GM19438 (cell line): ENCODE results near the gene RHAG.

ENCODE experiments used
- ATAC-seq: cut with Tn5 transposase; IDR thresholded peaks from one replicate; pipeline ENCODE4 v1.9.1; 2021; ENCODE audit warnings: low read depth; ENCODE audit not compliant: unreplicated experiment

RHAG gene

GRCh38 chr6:49570474-49571079 is 66.1 kb downstream of the RHAG start:
- ATAC-seq = no peak

- ATAC-seq = no peak
Measured at GRCh38 chr6:49565855-49566254, 70.8 kb downstream of the RHAG start.

GRCh38 chr6:49565261-49565660 is 71.4 kb downstream of the RHAG start:
- no peak for ATAC-seq

DNA sequence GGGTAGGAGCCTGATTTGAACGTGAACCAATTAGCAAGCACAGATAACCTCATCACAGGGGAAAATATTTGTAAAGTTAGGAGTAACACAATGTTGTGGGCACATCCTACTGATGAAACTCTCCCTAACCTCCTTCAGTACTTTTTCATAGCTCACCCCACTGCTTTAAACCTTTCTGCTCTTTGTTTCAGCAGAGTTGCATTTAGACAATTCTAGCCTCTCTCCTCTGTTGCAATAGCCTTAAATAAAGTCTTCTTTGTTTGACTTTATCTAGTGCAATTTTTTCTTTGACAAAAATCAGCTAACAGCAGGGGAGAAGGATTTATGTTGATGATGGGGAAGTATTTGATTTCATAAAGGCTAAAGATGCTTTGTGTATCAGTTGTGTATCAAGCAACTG is 72.1 kb downstream of the RHAG start:
- ATAC-seq = no peak

DNA sequence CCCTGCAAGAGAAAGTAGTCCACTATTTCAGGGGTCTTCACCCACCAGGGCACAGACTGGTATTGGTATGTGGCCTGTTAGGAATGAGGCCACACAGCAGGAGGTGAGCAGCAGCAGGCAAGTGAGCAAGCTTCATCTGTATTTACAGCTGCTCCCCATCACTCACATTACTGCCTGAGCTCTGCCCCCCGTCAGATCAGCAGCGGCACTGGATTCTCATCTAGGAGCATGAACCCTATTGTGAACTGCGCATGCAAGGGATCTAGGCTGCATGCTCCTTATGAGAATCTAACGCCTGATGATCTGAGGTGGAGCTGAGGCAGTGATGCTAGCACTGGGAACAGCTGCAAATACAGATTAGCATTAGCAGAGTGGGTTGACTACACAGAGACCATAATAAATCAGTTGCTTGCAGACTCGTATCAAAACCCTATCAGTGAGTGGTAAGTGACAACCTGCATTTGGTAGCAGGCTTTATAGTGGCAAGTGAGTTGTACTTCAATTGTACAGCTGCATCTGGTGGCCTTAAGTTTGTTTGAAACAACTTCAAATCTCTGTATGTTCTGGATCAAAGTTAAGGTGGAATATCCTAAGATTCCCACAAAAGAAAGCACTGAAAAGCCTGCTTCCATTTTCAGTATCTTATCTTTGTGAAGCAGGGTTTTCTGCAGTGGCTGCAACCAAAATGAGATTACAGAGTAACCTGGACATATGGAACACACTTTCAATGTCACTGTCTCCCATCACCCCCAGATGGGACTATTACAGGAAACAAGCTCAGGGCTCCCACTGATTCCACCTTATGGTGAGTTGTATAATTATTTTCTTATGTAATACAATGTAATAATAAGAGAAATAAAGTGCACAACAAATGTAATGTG is 73.4 kb downstream of the RHAG start:
- no peak for ATAC-seq

GRCh38 chr6:49558238-49558637 is 78.4 kb downstream of the RHAG start:
- ATAC-seq = no peak

- no peak for ATAC-seq
Measured at GRCh38 chr6:49557177-49557576, 79.5 kb downstream of the RHAG start.

DNA sequence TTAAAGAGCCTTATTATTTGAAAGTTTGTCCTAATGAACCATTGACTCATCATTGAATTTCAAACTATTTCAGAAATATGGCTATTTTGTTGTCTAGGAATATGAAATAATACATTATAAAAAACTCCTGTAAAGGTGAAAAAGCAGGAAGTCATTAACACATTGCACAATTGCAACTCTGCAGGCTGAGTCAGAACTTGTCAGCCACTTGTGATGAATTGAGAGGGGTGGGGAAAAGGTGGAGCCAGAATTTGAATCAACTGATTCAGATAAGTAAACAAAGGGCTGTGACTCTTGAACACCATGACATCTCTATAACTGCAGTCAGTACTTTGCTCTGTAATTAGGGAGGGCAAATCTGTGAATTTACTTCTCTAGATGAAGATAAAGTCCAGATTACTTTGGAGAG is 80.2 kb downstream of the RHAG start:
- no peak for ATAC-seq

DNA sequence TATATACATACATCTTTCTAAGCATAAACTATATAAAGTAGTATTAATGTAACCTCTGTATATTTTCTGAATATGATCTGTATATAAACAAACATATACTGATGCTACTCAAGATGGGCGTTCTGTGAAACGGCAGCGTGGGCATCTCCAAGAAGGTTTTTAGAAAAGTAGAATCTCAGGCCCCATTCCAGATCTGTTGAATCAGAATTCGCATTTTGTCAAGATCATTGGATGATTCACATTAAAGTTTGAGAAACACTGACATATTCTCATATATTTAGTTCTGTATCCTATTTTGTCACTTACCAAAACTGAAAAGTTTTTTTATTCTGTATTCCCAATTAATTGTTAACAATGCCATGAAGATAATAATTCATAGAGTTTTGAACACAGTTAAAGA is 80.7 kb downstream of the RHAG start:
- no peak for ATAC-seq
